Chondrocyte (in vitro differentiated cells): ENCODE measurements around the gene SLC24A2. TPM values are rescaled to one million over a fixed set of nuclear protein-coding genes. Genes with fewer than 3 reads are reported as not detected.
"Not testable (repeated sequence)": the region's sequence is repeated elsewhere in the genome, so short reads cannot be mapped to it uniquely, and the experiment has no call there.

Experiments used
- DNase-seq: peaks from one replicate; pipeline ENCODE4 v3.0.0; 2021; ENCODE audit warnings: mixed read lengths, low spot score
- H3K27ac Mint-ChIP-seq: one replicate; pipeline ENCODE4 v1.8.0; 2021; ENCODE audit warnings: mild to moderate bottlenecking, moderate library complexity, mixed read lengths; ENCODE audit not compliant: unreplicated experiment
- H3K27me3 Mint-ChIP-seq: 2 replicates; pipeline ENCODE4 v1.8.0; 2021; ENCODE audit warnings: low read depth, mixed read lengths
- H3K36me3 Mint-ChIP-seq: 2 replicates; pipeline ENCODE4 v1.8.0; 2021; ENCODE audit warnings: low read depth, mixed read lengths
- H3K4me1 Mint-ChIP-seq: 2 replicates; pipeline ENCODE4 v1.8.0; 2021; ENCODE audit warnings: low read depth, mild to moderate bottlenecking, mixed read lengths
- H3K4me3 Mint-ChIP-seq: one replicate; pipeline ENCODE4 v1.8.0; 2021; ENCODE audit warnings: mild to moderate bottlenecking, moderate library complexity, mixed read lengths; ENCODE audit not compliant: unreplicated experiment
- H3K9me3 Mint-ChIP-seq: 2 replicates; pipeline ENCODE4 v1.8.0; 2021; ENCODE audit warnings: low read depth, mixed read lengths
- CTCF ChIP-seq: fragments of 200-600 bp; sonication (generic); IDR thresholded peaks from 2 replicates; pipeline ENCODE4 v1.5.0; 2021; ENCODE audit warnings: antibody characterized with exemption, mild to moderate bottlenecking, moderate library complexity
- long read RNA-seq: library from polyadenylated mRNA; stranded (forward); transcript quantifications from one replicate; pipeline ENCODE4 v2.0.0, GENCODE V29; 2021
- total RNA-seq: library from RNA; stranded (reverse); gene quantifications from 3 replicates; pipeline ENCODE4 v1.2.1, GENCODE V29; 2021

The SLC24A2 gene
- not detected in 3 replicates for total RNA-seq
- long read RNA-seq, result 0 reads

GRCh38 chr9:19788614-19789271, at the start of gene SLC24A2:
TSS of gene SLC24A2 (minus strand) at chr9:19789037.
- Mint-ChIP-seq H3K36me3 (no peaks in the 10 kb centered on the region), H3K27ac (no peak within 1 kb of the TSS)
- DNase-seq, result peak; percentile 80

GRCh38 chr9:19833331-19833730, 44.5 kb upstream of the SLC24A2 start:
- not testable (repeated sequence) for H3K27me3 Mint-ChIP-seq, H3K4me1 Mint-ChIP-seq, H3K4me3 Mint-ChIP-seq, DNase-seq, H3K36me3 Mint-ChIP-seq, H3K27ac Mint-ChIP-seq
- H3K9me3 Mint-ChIP-seq, result peaks cover 12% of the 10 kb centered on the region

More at GRCh38 chr9:19788614-19789271, at the start of gene SLC24A2:
- Mint-ChIP-seq H3K27me3 (peaks cover 47% of the 10 kb centered on the region), H3K9me3 (peaks cover 6% of the 10 kb centered on the region), H3K4me3 (peak within 1 kb of the TSS; percentile 54), H3K4me1 (peaks cover 4% of the 10 kb centered on the region)
- no peak for TF ChIP-seq CTCF

GRCh38 chr9:19830796-19831195, 42.0 kb upstream of the SLC24A2 start:
- Mint-ChIP-seq H3K27me3 (no peaks in the 10 kb centered on the region), H3K27ac (no peak overlapping the region), H3K36me3 (no peaks in the 10 kb centered on the region), H3K9me3 (peaks cover 6% of the 10 kb centered on the region), H3K4me3 (no peak overlapping the region), H3K4me1 (no peaks in the 10 kb centered on the region)
- DNase-seq, result no peak
- no peak for TF ChIP-seq CTCF

- no peak for DNase-seq
- no peak for TF ChIP-seq CTCF
- H3K27ac Mint-ChIP-seq, result no peak overlapping the region
- H3K9me3 Mint-ChIP-seq, result no peaks in the 10 kb centered on the region
- no peak overlapping the region for H3K4me3 Mint-ChIP-seq
- H3K36me3 Mint-ChIP-seq, result no peaks in the 10 kb centered on the region
- no peaks in the 10 kb centered on the region for H3K27me3 Mint-ChIP-seq
- H3K4me1 Mint-ChIP-seq, result no peaks in the 10 kb centered on the region
Observed at GRCh38 chr9:19828576-19829109, 39.8 kb upstream of the SLC24A2 start.

- peaks cover 48% of the 10 kb centered on the region for H3K9me3 Mint-ChIP-seq
- DNase-seq, result no peak
- H3K4me3 Mint-ChIP-seq, result no peak overlapping the region
- no peaks in the 10 kb centered on the region for H3K27me3 Mint-ChIP-seq
- H3K36me3 Mint-ChIP-seq, result peaks cover 2% of the 10 kb centered on the region
- H3K4me1 Mint-ChIP-seq, result no peaks in the 10 kb centered on the region
- H3K27ac Mint-ChIP-seq, result no peak overlapping the region
- TF ChIP-seq CTCF, result no peak
Observed at GRCh38 chr9:19816769-19817168, 27.9 kb upstream of the SLC24A2 start.

GRCh38 chr9:19812194-19812593, 23.4 kb upstream of the SLC24A2 start:
- no peak for TF ChIP-seq CTCF
- Mint-ChIP-seq H3K27me3 (peaks cover 2% of the 10 kb centered on the region), H3K9me3 (peaks cover 30% of the 10 kb centered on the region), H3K27ac (no peak overlapping the region), H3K4me3 (no peak overlapping the region), H3K4me1 (no peaks in the 10 kb centered on the region), H3K36me3 (peaks cover 2% of the 10 kb centered on the region)
- DNase-seq, result no peak
